ENCODE results near the gene ARHGEF11.

GRCh38 chr1:157001304-157001703 lies 44.2 kb downstream of the ARHGEF11 start:
- TF ChIP-seq, protein P1, sequence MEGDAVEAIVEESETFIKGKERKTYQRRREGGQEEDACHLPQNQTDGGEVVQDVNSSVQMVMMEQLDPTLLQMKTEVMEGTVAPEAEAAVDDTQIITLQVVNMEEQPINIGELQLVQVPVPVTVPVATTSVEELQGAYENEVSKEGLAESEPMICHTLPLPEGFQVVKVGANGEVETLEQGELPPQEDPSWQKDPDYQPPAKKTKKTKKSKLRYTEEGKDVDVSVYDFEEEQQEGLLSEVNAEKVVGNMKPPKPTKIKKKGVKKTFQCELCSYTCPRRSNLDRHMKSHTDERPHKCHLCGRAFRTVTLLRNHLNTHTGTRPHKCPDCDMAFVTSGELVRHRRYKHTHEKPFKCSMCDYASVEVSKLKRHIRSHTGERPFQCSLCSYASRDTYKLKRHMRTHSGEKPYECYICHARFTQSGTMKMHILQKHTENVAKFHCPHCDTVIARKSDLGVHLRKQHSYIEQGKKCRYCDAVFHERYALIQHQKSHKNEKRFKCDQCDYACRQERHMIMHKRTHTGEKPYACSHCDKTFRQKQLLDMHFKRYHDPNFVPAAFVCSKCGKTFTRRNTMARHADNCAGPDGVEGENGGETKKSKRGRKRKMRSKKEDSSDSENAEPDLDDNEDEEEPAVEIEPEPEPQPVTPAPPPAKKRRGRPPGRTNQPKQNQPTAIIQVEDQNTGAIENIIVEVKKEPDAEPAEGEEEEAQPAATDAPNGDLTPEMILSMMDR (IDR thresholded peaks at IDR 0.05; ENCODE audit: low read depth, low read length, missing input control) = no peak
- TF ChIP-seq EGR1 (IDR thresholded peaks at IDR 0.05; ENCODE audit: low read depth in 2 of 2) = no peak
- no peak for TF ChIP-seq MAX (IDR thresholded peaks at IDR 0.05)
- no peak for TF ChIP-seq YY1 (IDR thresholded peaks at IDR 0.05)
- TF ChIP-seq RAD21 (IDR thresholded peaks at IDR 0.05) = no peak
- no peak for TF ChIP-seq SP1 (IDR thresholded peaks at IDR 0.05)
- no peak for TF ChIP-seq JUND (IDR thresholded peaks at IDR 0.05)
- no peak for TF ChIP-seq ATF3 (IDR thresholded peaks at IDR 0.05)
- TF ChIP-seq, protein P2, sequence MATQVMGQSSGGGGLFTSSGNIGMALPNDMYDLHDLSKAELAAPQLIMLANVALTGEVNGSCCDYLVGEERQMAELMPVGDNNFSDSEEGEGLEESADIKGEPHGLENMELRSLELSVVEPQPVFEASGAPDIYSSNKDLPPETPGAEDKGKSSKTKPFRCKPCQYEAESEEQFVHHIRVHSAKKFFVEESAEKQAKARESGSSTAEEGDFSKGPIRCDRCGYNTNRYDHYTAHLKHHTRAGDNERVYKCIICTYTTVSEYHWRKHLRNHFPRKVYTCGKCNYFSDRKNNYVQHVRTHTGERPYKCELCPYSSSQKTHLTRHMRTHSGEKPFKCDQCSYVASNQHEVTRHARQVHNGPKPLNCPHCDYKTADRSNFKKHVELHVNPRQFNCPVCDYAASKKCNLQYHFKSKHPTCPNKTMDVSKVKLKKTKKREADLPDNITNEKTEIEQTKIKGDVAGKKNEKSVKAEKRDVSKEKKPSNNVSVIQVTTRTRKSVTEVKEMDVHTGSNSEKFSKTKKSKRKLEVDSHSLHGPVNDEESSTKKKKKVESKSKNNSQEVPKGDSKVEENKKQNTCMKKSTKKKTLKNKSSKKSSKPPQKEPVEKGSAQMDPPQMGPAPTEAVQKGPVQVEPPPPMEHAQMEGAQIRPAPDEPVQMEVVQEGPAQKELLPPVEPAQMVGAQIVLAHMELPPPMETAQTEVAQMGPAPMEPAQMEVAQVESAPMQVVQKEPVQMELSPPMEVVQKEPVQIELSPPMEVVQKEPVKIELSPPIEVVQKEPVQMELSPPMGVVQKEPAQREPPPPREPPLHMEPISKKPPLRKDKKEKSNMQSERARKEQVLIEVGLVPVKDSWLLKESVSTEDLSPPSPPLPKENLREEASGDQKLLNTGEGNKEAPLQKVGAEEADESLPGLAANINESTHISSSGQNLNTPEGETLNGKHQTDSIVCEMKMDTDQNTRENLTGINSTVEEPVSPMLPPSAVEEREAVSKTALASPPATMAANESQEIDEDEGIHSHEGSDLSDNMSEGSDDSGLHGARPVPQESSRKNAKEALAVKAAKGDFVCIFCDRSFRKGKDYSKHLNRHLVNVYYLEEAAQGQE (IDR thresholded peaks at IDR 0.05) = no peak
- TF ChIP-seq GABPA (IDR thresholded peaks at IDR 0.05 in 1 of 2, conservative IDR thresholded peaks at IDR 0.05 in 1 of 2) = no peak
- TF ChIP-seq, protein P3, sequence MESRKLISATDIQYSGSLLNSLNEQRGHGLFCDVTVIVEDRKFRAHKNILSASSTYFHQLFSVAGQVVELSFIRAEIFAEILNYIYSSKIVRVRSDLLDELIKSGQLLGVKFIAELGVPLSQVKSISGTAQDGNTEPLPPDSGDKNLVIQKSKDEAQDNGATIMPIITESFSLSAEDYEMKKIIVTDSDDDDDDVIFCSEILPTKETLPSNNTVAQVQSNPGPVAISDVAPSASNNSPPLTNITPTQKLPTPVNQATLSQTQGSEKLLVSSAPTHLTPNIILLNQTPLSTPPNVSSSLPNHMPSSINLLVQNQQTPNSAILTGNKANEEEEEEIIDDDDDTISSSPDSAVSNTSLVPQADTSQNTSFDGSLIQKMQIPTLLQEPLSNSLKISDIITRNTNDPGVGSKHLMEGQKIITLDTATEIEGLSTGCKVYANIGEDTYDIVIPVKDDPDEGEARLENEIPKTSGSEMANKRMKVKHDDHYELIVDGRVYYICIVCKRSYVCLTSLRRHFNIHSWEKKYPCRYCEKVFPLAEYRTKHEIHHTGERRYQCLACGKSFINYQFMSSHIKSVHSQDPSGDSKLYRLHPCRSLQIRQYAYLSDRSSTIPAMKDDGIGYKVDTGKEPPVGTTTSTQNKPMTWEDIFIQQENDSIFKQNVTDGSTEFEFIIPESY (IDR thresholded peaks at IDR 0.05) = no peak
- no peak for TF ChIP-seq TAF1 (conservative IDR thresholded peaks at IDR 0.05)
- no peak for TF ChIP-seq FOXA1 (IDR thresholded peaks at IDR 0.05)
